Activated T-cell treated with anti-CD3 and anti-CD28 coated beads, Interleukin-2, amount 50 U/mL, for 72 hours (primary cell): ENCODE data around the gene DYNLRB2. TPM values are rescaled to one million over a fixed set of nuclear protein-coding genes. Genes with fewer than 3 reads are reported as not detected.

ENCODE experiments used
- ATAC-seq, 2 donors: fragments of 150-1000 bp; cut with Tn5 transposase; replicated peaks in 1 of 2; 2 replicates each; pipeline ENCODE4 v1.10.0; 2021; ENCODE audit warnings: moderate library complexity in 2 of 2, mild to moderate bottlenecking in 1 of 2
- DNase-seq, 2 donors: peaks; one replicate each; pipeline ENCODE4 v3.0.0; 2021 to 2022; ENCODE audit warnings: mixed read lengths in 1 of 2
- H3K27ac Mint-ChIP-seq: one replicate; pipeline ENCODE4 v1.8.0; 2022; ENCODE audit warnings: mild to moderate bottlenecking, moderate library complexity, mixed read lengths
- H3K27me3 Mint-ChIP-seq: one replicate; pipeline ENCODE4 v1.8.0; 2022; ENCODE audit warnings: low read depth, mixed read lengths
- H3K36me3 Mint-ChIP-seq, 2 donors: one replicate each; pipeline ENCODE4 v1.8.0; 2022; ENCODE audit warnings: mixed read lengths in 2 of 2, mild to moderate bottlenecking in 1 of 2; ENCODE audit not compliant: insufficient read depth in 2 of 2
- H3K4me1 Mint-ChIP-seq: one replicate; pipeline ENCODE4 v1.8.0; 2022; ENCODE audit warnings: low read depth, mixed read lengths
- H3K4me3 Mint-ChIP-seq, 2 donors: one replicate each; pipeline ENCODE4 v1.8.0; 2022; ENCODE audit warnings: mild to moderate bottlenecking in 2 of 2, mixed read lengths in 2 of 2, moderate library complexity in 2 of 2
- H3K9me3 Mint-ChIP-seq, 2 donors: one replicate each; pipeline ENCODE4 v1.8.0; 2022; ENCODE audit warnings: mixed read lengths in 2 of 2
- total RNA-seq, 2 donors: library from RNA; stranded (reverse); gene quantifications; one replicate each; pipeline ENCODE4 v1.2.3, GENCODE V29; 2022

Gene DYNLRB2
- total RNA-seq, 2 donors from 2014 or later, result 1.5 TPM; not detected in 1

GRCh38 chr16:80591071-80591915, 50.5 kb downstream of the DYNLRB2 start:
- peaks cover 36% of the 10 kb centered on the region for H3K27me3 Mint-ChIP-seq
- H3K4me3 Mint-ChIP-seq, result peak overlapping the region; percentile 25 to 58
- DNase-seq, result peak; percentile 25 to 34
- peaks cover 26% of the 10 kb centered on the region for H3K4me1 Mint-ChIP-seq
- peaks cover 11 to 13% of the 10 kb centered on the region in 2 donors for H3K36me3 Mint-ChIP-seq
- peak; percentile 89 to 90 for ATAC-seq
- peak overlapping the region; percentile 5 for H3K27ac Mint-ChIP-seq
- H3K9me3 Mint-ChIP-seq, result peaks cover 4 to 11% of the 10 kb centered on the region in 2 donors

GRCh38 chr16:80592273-80592672, 51.5 kb downstream of the DYNLRB2 start:
- Mint-ChIP-seq H3K36me3 (peaks cover 16 to 18% of the 10 kb centered on the region in 2 donors), H3K9me3 (peaks cover 11 to 18% of the 10 kb centered on the region in 2 donors), H3K27ac (no peak overlapping the region), H3K4me3 (no peak overlapping the region), H3K4me1 (peaks cover 24% of the 10 kb centered on the region), H3K27me3 (peaks cover 41% of the 10 kb centered on the region)
- ATAC-seq (no peak), DNase-seq (no peak)

- ATAC-seq, result no peak
- Mint-ChIP-seq H3K27me3 (peaks cover 30% of the 10 kb centered on the region), H3K27ac (no peak overlapping the region)
Measured at GRCh38 chr16:80594756-80595155, 54.0 kb downstream of the DYNLRB2 start.

GRCh38 chr16:80596507-80597207, 55.9 kb downstream of the DYNLRB2 start:
- Mint-ChIP-seq H3K9me3 (peaks cover 11 to 18% of the 10 kb centered on the region in 2 donors), H3K4me3 (no peak overlapping the region), H3K4me1 (peaks cover 15% of the 10 kb centered on the region), H3K27me3 (peaks cover 27% of the 10 kb centered on the region), H3K36me3 (peaks cover 15 to 16% of the 10 kb centered on the region in 2 donors), H3K27ac (no peak overlapping the region)
- DNase-seq (no peak), ATAC-seq (no peak)

More at GRCh38 chr16:80594756-80595155, 54.0 kb downstream of the DYNLRB2 start:
- H3K4me1 Mint-ChIP-seq, result peaks cover 24% of the 10 kb centered on the region
- H3K36me3 Mint-ChIP-seq, result peaks cover 16 to 18% of the 10 kb centered on the region in 2 donors
- no peak for DNase-seq
- H3K4me3 Mint-ChIP-seq, result no peak overlapping the region
- peaks cover 11 to 18% of the 10 kb centered on the region in 2 donors for H3K9me3 Mint-ChIP-seq

GRCh38 chr16:80599466-80599865, 58.7 kb downstream of the DYNLRB2 start:
- DNase-seq (no peak), ATAC-seq (no peak)
- no peak overlapping the region for H3K27ac Mint-ChIP-seq
- peaks cover 10% of the 10 kb centered on the region for H3K4me1 Mint-ChIP-seq
- peaks cover 16% of the 10 kb centered on the region for H3K27me3 Mint-ChIP-seq
- peaks cover 11 to 14% of the 10 kb centered on the region in 2 donors for H3K9me3 Mint-ChIP-seq
- peaks cover 11 to 15% of the 10 kb centered on the region in 2 donors for H3K36me3 Mint-ChIP-seq
- no peak overlapping the region for H3K4me3 Mint-ChIP-seq
